Ovary (tissue), 3 donors: Measurements from ENCODE around the gene MYBPC1.

ENCODE experiments used
- POLR2A ChIP-seq: fragments of 450-650 bp; IDR thresholded peaks from one replicate; pipeline ENCODE4 v1.6.1; 2017; ENCODE audit warnings: antibody characterized with exemption, mild to moderate bottlenecking, moderate library complexity
- TF ChIP-seq, protein P1 (sequence below), 3 donors: fragments of 450-650 bp in 2 of 3; fragments of 200-600 bp in 1 of 3; IDR thresholded peaks; one replicate each; pipeline versions ENCODE4 v1.5.1 to v1.8.0; 2016 to 2022; ENCODE audit warnings: antibody characterized with exemption in 3 of 3, mild to moderate bottlenecking in 1 of 3
- donor health status: DM: no; HTN: no; CAD: no.

DNA sequence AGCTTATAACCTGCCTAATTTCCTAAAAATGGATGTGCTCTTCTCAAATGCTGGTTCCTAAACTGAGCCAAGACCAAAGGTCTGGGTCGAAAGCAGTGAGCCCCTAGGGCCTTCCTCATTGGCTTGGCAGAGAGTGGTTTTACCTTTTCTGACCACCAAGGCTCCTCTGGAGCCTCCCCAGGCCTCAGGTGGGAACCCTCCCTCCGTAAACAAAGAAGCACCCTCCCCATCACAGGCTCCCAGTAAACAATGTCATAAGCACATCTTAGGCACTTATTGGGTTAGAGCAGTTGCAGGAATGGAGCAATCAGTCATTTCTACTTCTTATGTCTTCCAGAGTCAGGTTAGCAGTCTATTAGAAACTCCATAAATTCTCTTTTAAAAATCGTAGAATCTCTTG is 108.7 kb downstream of the MYBPC1 start:
- TF ChIP-seq, protein P1, sequence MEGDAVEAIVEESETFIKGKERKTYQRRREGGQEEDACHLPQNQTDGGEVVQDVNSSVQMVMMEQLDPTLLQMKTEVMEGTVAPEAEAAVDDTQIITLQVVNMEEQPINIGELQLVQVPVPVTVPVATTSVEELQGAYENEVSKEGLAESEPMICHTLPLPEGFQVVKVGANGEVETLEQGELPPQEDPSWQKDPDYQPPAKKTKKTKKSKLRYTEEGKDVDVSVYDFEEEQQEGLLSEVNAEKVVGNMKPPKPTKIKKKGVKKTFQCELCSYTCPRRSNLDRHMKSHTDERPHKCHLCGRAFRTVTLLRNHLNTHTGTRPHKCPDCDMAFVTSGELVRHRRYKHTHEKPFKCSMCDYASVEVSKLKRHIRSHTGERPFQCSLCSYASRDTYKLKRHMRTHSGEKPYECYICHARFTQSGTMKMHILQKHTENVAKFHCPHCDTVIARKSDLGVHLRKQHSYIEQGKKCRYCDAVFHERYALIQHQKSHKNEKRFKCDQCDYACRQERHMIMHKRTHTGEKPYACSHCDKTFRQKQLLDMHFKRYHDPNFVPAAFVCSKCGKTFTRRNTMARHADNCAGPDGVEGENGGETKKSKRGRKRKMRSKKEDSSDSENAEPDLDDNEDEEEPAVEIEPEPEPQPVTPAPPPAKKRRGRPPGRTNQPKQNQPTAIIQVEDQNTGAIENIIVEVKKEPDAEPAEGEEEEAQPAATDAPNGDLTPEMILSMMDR (IDR thresholded peaks at IDR 0.05): no peak
- no peak for TF ChIP-seq POLR2A
